ENCODE data around the gene ATP4A.

Gene ATP4A

DNA sequence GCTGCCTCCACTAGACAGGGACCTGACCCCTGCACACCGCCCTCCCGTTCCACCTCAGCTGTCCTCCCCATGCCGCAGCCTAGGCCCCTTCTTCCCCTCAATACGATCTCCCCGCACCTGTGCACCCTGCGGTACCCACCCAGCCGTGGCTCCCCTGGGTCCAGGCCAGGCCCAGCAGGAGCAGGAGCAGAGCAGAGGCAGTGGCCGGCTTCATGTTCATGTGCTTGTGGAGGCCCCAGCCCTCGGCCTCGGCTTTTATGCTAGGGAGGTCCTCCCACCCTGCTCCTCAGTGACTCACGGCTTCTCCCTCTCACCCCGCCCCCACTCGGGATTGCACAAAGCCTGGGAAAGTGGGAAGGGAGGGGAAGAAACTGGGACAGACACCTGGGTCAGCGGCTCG is 61.8 kb downstream of the ATP4A start:
- Histone ChIP-seq H3K9ac (ENCODE audit: low read depth, low read length) (no peak overlapping the region), H2AFZ (ENCODE audit: low read depth, low read length) (no peak overlapping the region), H3K9me3 (ENCODE audit: insufficient read depth, low read length, severe bottlenecking) (no peaks in the 10 kb centered on the region), H3K27me3 (ENCODE audit: insufficient read depth, low read length, poor library complexity) (peaks cover 10% of the 10 kb centered on the region), H3K27ac (ENCODE audit: low read length) (no peak overlapping the region), H3K79me2 (ENCODE audit: insufficient read depth, low read length) (no peaks in the 10 kb centered on the region), H3K4me1 (ENCODE audit: insufficient read depth, low read length) (no peaks in the 10 kb centered on the region), H3K4me2 (ENCODE audit: insufficient read depth, low read length) (no peak overlapping the region), H4K20me1 (ENCODE audit: insufficient read depth, low read length) (no peaks in the 10 kb centered on the region), H3K36me3 (ENCODE audit: insufficient read depth, low read length) (no peaks in the 10 kb centered on the region), H3K4me3 (ENCODE audit: low read depth in 1 of 2, low read length in 2 of 2) (no peak overlapping the region)
- no peak for ATAC-seq (ENCODE audit: insufficient read depth, low read depth)
- TF ChIP-seq, protein P1, sequence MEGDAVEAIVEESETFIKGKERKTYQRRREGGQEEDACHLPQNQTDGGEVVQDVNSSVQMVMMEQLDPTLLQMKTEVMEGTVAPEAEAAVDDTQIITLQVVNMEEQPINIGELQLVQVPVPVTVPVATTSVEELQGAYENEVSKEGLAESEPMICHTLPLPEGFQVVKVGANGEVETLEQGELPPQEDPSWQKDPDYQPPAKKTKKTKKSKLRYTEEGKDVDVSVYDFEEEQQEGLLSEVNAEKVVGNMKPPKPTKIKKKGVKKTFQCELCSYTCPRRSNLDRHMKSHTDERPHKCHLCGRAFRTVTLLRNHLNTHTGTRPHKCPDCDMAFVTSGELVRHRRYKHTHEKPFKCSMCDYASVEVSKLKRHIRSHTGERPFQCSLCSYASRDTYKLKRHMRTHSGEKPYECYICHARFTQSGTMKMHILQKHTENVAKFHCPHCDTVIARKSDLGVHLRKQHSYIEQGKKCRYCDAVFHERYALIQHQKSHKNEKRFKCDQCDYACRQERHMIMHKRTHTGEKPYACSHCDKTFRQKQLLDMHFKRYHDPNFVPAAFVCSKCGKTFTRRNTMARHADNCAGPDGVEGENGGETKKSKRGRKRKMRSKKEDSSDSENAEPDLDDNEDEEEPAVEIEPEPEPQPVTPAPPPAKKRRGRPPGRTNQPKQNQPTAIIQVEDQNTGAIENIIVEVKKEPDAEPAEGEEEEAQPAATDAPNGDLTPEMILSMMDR (IDR thresholded peaks at IDR 0.05; ENCODE audit: borderline replicate concordance, extremely low read depth, low read length, poor library complexity, severe bottlenecking): no peak
- TF ChIP-seq EZH2 (IDR thresholded peaks at IDR 0.05; ENCODE audit: borderline replicate concordance, low read depth, low read length, severe bottlenecking): no peak
- no peak for DNase-seq

DNA sequence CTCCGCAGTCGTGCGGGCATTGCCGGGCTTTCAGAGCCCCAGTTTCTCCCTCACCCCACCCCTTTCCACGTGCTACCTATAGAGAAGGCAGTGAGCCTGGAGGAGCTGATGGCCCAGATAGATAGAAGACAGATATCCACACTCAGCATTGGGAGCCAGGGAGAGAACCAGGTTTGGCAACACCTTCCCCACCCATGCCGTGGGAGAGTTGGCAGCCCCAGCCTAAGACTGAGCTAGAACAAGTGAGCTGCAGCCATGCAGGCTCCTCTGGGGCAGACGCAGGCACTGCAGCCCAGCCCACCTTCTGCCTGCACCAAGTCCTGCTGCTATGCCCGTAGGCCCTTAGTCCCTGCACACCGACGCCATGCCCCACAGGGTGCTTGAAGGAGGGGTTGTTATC is 62.8 kb downstream of the ATP4A start:
- no peaks in the 10 kb centered on the region for H3K36me3 ChIP-seq (ENCODE audit: insufficient read depth, low read length)
- H3K4me1 ChIP-seq (ENCODE audit: insufficient read depth, low read length): peaks cover under 1% of the 10 kb centered on the region; the same call in 1 of the 2 replicates
- no peak overlapping the region for H2AFZ ChIP-seq (ENCODE audit: low read depth, low read length)
- H3K79me2 ChIP-seq (ENCODE audit: insufficient read depth, low read length): no peaks in the 10 kb centered on the region
- H3K27ac ChIP-seq (ENCODE audit: low read length): no peak overlapping the region
- no peak for ATAC-seq (ENCODE audit: insufficient read depth, low read depth)
- H3K4me3 ChIP-seq (ENCODE audit: low read depth in 1 of 2, low read length in 2 of 2): no peak overlapping the region
- no peaks in the 10 kb centered on the region for H3K9me3 ChIP-seq (ENCODE audit: insufficient read depth, low read length, severe bottlenecking)
- H3K4me2 ChIP-seq (ENCODE audit: insufficient read depth, low read length): no peak overlapping the region
- H3K9ac ChIP-seq (ENCODE audit: low read depth, low read length): no peak overlapping the region
- DNase-seq: no peak
- peaks cover 3% of the 10 kb centered on the region for H3K27me3 ChIP-seq (ENCODE audit: insufficient read depth, low read length, poor library complexity)
- no peaks in the 10 kb centered on the region for H4K20me1 ChIP-seq (ENCODE audit: insufficient read depth, low read length)
- TF ChIP-seq, protein P1 (IDR thresholded peaks at IDR 0.05; ENCODE audit: borderline replicate concordance, extremely low read depth, low read length, poor library complexity, severe bottlenecking): no peak
- TF ChIP-seq EZH2 (IDR thresholded peaks at IDR 0.05; ENCODE audit: borderline replicate concordance, low read depth, low read length, severe bottlenecking): no peak
